IMR-90 (cell line): ENCODE data around the gene ATG5.

ENCODE experiments used
- BHLHE40 ChIP-seq: fragments of 150-350 bp; IDR thresholded peaks from 2 replicates; pipeline ENCODE4 v1.6.1; 2016; ENCODE audit warnings: mild to moderate bottlenecking, low read depth, low read length
- CEBPB ChIP-seq: IDR thresholded peaks from 2 replicates; pipeline ENCODE4 v1.6.1; 2012; ENCODE audit warnings: low read depth, low read length, improper control_type of control experiment
- FOS ChIP-seq: fragments of 150-350 bp; IDR thresholded peaks from 2 replicates; pipeline ENCODE4 v1.6.1; 2016; ENCODE audit warnings: low read depth, low read length
- MAFK ChIP-seq: IDR thresholded peaks from 2 replicates; pipeline ENCODE4 v1.6.1; 2012; ENCODE audit warnings: low read depth, low read length, improper control_type of control experiment
- MXI1 ChIP-seq: IDR thresholded peaks from 2 replicates; pipeline ENCODE4 v1.6.1; 2012; ENCODE audit warnings: low read depth, mild to moderate bottlenecking, low read length, moderate library complexity, borderline replicate concordance
- NFE2L2 ChIP-seq: fragments of 150-350 bp; IDR thresholded peaks from 2 replicates; pipeline ENCODE4 v1.6.1; 2016; ENCODE audit warnings: low read depth, mild to moderate bottlenecking, low read length
- POLR2A ChIP-seq: IDR thresholded peaks from 2 replicates; pipeline ENCODE4 v1.6.1; 2012; ENCODE audit warnings: mild to moderate bottlenecking, low read depth, low read length
- RAD21 ChIP-seq: IDR thresholded peaks from 2 replicates; pipeline ENCODE4 v1.6.1; 2012; ENCODE audit warnings: low read length, improper control_type of control experiment
- RCOR1 ChIP-seq: IDR thresholded peaks from 2 replicates; pipeline ENCODE4 v1.6.1; 2012; ENCODE audit warnings: mild to moderate bottlenecking, low read length, improper control_type of control experiment; ENCODE audit not compliant: insufficient replicate concordance
- RFX5 ChIP-seq: IDR thresholded peaks from 2 replicates; pipeline ENCODE4 v1.8.0; 2012; ENCODE audit warnings: low read depth, mild to moderate bottlenecking, low read length, moderate library complexity
- SMC3 ChIP-seq: fragments of 150-350 bp; IDR thresholded peaks from 2 replicates; pipeline ENCODE4 v1.6.1; 2016; ENCODE audit warnings: low read depth, mild to moderate bottlenecking, antibody characterized with exemption, low read length, moderate library complexity
- TF ChIP-seq, protein P1 (sequence below): conservative IDR thresholded peaks from 2 replicates; pipeline ENCODE4 v1.5.1; 2012; ENCODE audit warnings: mild to moderate bottlenecking, low read depth, low read length, improper control_type of control experiment
- TF ChIP-seq, protein P2 (sequence below): fragments of 150-350 bp; IDR thresholded peaks from 2 replicates; pipeline ENCODE4 v1.6.1; 2016; ENCODE audit warnings: low read depth, mild to moderate bottlenecking, low read length, moderate library complexity, borderline replicate concordance

DNA sequence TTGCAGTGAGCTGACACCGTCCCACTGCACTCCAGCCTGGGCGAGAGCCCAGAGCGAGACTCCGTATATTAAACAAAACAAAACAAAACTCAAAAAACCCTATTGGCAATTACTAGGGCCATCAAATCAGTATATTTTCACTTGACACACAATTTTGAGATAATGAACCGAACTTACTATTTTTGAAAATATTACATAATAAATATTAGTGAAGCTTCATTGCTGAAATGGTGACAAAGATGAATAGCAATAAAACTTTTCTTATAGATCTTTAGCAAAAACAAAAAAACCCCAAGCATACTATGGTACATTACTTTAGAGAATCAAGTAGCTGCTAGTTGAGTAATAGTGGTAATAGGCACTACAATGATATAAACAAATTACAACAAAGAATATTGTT lies 113.0 kb downstream of the ATG5 start:
- TF ChIP-seq, protein P1, sequence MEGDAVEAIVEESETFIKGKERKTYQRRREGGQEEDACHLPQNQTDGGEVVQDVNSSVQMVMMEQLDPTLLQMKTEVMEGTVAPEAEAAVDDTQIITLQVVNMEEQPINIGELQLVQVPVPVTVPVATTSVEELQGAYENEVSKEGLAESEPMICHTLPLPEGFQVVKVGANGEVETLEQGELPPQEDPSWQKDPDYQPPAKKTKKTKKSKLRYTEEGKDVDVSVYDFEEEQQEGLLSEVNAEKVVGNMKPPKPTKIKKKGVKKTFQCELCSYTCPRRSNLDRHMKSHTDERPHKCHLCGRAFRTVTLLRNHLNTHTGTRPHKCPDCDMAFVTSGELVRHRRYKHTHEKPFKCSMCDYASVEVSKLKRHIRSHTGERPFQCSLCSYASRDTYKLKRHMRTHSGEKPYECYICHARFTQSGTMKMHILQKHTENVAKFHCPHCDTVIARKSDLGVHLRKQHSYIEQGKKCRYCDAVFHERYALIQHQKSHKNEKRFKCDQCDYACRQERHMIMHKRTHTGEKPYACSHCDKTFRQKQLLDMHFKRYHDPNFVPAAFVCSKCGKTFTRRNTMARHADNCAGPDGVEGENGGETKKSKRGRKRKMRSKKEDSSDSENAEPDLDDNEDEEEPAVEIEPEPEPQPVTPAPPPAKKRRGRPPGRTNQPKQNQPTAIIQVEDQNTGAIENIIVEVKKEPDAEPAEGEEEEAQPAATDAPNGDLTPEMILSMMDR: no peak
- TF ChIP-seq NFE2L2 (no peak), SMC3 (no peak), FOS (no peak), RAD21 (no peak), MXI1 (no peak), POLR2A (no peak), CEBPB (no peak), RFX5 (no peak), RCOR1 (no peak), BHLHE40 (no peak), MAFK (no peak)
- TF ChIP-seq, protein P2, sequence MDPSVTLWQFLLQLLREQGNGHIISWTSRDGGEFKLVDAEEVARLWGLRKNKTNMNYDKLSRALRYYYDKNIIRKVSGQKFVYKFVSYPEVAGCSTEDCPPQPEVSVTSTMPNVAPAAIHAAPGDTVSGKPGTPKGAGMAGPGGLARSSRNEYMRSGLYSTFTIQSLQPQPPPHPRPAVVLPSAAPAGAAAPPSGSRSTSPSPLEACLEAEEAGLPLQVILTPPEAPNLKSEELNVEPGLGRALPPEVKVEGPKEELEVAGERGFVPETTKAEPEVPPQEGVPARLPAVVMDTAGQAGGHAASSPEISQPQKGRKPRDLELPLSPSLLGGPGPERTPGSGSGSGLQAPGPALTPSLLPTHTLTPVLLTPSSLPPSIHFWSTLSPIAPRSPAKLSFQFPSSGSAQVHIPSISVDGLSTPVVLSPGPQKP: no peak
